Measurements from ENCODE around the gene PPM1N. TPM values are rescaled to one million over a fixed set of nuclear protein-coding genes. Genes with fewer than 3 reads are reported as not detected.
A peak's percentile ranks its signal among the peaks of the same experiment; 100 is the strongest.

Gene PPM1N
- total RNA-seq, 6 experiments from 2014 or later, result 0.80 to 1.3 (median 1.1) TPM

DNA sequence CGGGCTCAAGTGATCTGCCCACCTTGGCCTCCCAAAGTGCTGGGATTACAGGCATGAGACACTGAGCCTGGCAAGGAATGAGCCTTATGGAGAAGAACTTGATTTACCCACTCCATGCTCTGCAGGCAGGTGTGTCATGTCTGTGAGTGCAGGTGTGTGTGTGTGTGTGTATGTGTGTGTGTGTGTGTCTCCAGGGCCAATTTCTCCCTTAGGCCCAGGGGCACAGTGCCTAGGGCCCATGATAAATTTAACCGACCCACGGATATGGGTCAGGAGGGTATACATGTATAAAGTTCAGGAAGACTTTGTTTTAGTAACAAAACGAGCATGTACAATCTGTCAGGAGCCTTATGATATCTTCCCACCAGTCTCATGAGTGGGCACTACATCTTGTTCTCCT is 35.0 kb upstream of the PPM1N start:
- Mint-ChIP-seq H3K27ac (no peak overlapping the region), H3K36me3 (ENCODE audit: low read depth) (no peaks in the 10 kb centered on the region), H3K27me3 (ENCODE audit: insufficient read depth) (peaks cover 7% of the 10 kb centered on the region), H3K4me3 (no peak overlapping the region), H3K9me3 (peaks cover 6% of the 10 kb centered on the region; the same call in 1 of the 2 replicates), H3K4me1 (ENCODE audit: low read depth) (peaks cover 6% of the 10 kb centered on the region; the same call in 1 of the 2 replicates)
- DNase-seq, result no peak
- TF ChIP-seq, protein P1, sequence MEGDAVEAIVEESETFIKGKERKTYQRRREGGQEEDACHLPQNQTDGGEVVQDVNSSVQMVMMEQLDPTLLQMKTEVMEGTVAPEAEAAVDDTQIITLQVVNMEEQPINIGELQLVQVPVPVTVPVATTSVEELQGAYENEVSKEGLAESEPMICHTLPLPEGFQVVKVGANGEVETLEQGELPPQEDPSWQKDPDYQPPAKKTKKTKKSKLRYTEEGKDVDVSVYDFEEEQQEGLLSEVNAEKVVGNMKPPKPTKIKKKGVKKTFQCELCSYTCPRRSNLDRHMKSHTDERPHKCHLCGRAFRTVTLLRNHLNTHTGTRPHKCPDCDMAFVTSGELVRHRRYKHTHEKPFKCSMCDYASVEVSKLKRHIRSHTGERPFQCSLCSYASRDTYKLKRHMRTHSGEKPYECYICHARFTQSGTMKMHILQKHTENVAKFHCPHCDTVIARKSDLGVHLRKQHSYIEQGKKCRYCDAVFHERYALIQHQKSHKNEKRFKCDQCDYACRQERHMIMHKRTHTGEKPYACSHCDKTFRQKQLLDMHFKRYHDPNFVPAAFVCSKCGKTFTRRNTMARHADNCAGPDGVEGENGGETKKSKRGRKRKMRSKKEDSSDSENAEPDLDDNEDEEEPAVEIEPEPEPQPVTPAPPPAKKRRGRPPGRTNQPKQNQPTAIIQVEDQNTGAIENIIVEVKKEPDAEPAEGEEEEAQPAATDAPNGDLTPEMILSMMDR (IDR thresholded peaks at IDR 0.05), result no peak

DNA sequence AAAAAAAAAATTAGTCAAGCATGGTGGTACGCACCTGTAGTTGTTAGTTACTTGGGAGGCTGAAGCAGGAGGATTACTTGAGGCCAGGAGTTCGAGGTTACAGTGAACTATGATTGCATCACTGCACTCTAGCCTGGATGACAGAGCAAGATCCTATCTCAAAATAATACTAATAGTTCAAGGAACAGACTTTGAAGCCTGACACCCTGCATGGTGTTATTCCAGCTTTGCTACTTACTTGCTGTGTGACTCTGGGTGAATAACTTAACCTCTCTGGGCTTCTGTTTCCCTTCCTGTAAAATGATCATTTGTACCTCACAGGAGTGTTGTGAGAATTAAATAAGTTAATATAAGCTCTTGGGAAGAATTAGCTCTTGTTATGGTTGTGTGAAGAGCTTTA is 34.0 kb upstream of the PPM1N start:
- H3K4me3 Mint-ChIP-seq, result no peak overlapping the region
- no peaks in the 10 kb centered on the region for H3K36me3 Mint-ChIP-seq (ENCODE audit: low read depth)
- no peak for DNase-seq
- TF ChIP-seq, protein P1 (IDR thresholded peaks at IDR 0.05), result no peak
- peaks cover 6% of the 10 kb centered on the region; the same call in 1 of the 2 replicates for H3K4me1 Mint-ChIP-seq (ENCODE audit: low read depth)
- peaks cover 6% of the 10 kb centered on the region; the same call in 1 of the 2 replicates for H3K9me3 Mint-ChIP-seq
- H3K27me3 Mint-ChIP-seq (ENCODE audit: insufficient read depth), result peaks cover 14% of the 10 kb centered on the region
- no peak overlapping the region for H3K27ac Mint-ChIP-seq

DNA sequence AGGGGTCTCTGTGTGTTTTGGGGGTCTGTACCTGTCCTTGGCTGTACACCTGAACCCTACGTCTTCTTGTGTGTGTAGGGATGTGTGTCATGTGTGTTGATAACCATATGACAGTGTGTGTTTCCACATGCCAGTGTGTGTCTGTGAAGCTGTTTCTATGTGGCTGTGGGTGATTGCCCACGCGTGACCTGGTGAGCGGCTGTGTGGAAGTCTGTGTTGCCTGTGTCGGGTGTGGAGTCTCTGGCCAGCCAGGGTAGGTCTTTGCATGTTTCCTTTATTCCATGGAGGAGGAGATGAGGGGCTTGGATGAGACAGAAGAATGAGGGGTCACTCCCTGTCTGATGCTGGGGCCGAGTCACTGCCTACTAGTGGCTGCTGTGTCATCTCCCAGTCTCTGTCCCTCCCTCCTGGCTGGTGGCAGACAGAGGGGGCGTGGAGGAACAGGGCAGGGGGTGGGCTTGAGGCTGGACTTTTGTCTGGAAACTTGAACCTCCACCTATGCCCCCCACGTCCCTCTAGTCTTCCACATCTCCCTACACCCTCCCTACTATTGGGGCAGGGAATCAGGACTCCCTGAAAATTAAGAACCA is 33.3 kb upstream of the PPM1N start:
- peaks cover 10% of the 10 kb centered on the region for H3K4me1 Mint-ChIP-seq (ENCODE audit: low read depth)
- H3K27me3 Mint-ChIP-seq (ENCODE audit: insufficient read depth), result peaks cover 20% of the 10 kb centered on the region
- TF ChIP-seq, protein P1 (IDR thresholded peaks at IDR 0.05), result no peak
- no peak overlapping the region for H3K4me3 Mint-ChIP-seq
- DNase-seq, result no peak
- H3K36me3 Mint-ChIP-seq (ENCODE audit: low read depth), result no peaks in the 10 kb centered on the region
- H3K9me3 Mint-ChIP-seq, result peaks cover 12% of the 10 kb centered on the region; the same call in 1 of the 2 replicates
- H3K27ac Mint-ChIP-seq, result no peak overlapping the region

DNA sequence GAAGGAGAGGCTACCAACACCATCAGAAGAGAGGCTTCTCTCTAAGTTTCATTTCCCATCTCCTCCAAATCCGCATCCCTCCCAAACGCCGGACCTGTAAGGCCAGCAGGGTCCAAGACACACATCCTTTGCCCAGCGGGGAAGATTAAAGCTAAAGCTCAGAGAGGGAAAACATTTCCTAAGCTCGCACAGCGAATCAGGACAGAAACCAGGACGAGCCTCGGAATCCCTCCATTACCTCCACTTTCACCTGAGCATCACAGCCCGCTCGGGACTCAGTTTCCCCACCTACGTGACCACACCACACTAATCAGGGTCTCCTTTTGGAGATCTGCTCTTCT is 31.2 kb upstream of the PPM1N start:
- H3K36me3 Mint-ChIP-seq (ENCODE audit: low read depth), result peaks cover 7% of the 10 kb centered on the region; the same call in 1 of the 2 replicates
- peak overlapping the region; percentile 93 for H3K27ac Mint-ChIP-seq
- peaks cover 32% of the 10 kb centered on the region for H3K4me1 Mint-ChIP-seq (ENCODE audit: low read depth)
- H3K9me3 Mint-ChIP-seq, result peaks cover 28% of the 10 kb centered on the region; the same call in 1 of the 2 replicates
- TF ChIP-seq, protein P1 (IDR thresholded peaks at IDR 0.05), result no peak
- peak overlapping the region; percentile 89 for H3K4me3 Mint-ChIP-seq
- H3K27me3 Mint-ChIP-seq (ENCODE audit: insufficient read depth), result peaks cover 42% of the 10 kb centered on the region
- DNase-seq, result no peak

DNA sequence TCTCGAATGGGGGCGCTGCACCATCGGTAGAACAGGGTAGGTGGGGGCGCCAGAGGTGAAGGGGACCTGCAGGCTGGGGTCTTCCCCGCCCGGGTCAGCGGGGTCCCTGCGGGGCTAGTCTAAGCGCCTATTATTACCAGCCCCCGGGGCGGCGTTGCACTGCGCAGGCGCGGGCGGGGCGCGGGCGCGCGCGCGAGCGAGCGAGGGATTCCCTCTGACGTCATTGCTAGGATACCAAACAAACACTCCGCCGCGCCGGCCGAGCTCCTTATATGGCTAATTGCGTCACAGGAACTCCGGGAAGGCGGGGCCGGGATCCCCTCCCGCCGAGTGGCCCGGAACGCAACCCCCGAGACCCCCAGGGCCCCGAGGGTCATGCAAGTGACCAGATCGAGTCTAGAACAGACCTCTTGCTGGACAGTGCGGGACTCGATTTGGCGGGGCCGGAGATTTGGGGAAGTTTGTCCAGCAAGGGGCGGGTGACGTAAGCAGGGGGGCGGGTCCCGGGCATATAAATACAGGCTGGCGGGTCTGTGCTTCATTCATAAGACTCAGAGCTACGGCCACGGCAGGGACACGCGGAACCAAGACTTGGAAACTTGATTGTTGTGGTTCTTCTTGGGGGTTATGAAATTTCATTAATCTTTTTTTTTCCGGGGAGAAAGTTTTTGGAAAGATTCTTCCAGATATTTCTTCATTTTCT is 30.6 kb upstream of the PPM1N start, which contains the start of gene FOSB:
Gene FOSB (plus strand): TSS at position 541 of the 703 bp plus-strand sequence. CDS start 591 bp downstream, outside the sequence.
- peaks cover 47% of the 10 kb centered on the region for H3K27me3 Mint-ChIP-seq (ENCODE audit: insufficient read depth)
- TF ChIP-seq, protein P1 (IDR thresholded peaks at IDR 0.05), result peak; percentile 67
- peaks cover 37% of the 10 kb centered on the region for H3K4me1 Mint-ChIP-seq (ENCODE audit: low read depth)
- peaks cover 7% of the 10 kb centered on the region; the same call in 1 of the 2 replicates for H3K36me3 Mint-ChIP-seq (ENCODE audit: low read depth)
- peaks cover 29% of the 10 kb centered on the region for H3K9me3 Mint-ChIP-seq
- DNase-seq, result peak; percentile 94
- H3K4me3 Mint-ChIP-seq, result peak within 1 kb of the TSS; percentile 89
- peak within 1 kb of the TSS; percentile 93 for H3K27ac Mint-ChIP-seq
